SH-SY5Y (cell line): ENCODE results near the gene TNFRSF8.

Experiments used
- GATA2 ChIP-seq: IDR thresholded peaks from 2 replicates; pipeline ENCODE4 v1.6.1; 2011; ENCODE audit warnings: mild to moderate bottlenecking, low read depth, low read length
- GATA3 ChIP-seq: IDR thresholded peaks from 2 replicates; pipeline ENCODE4 v1.6.1; 2011; ENCODE audit warnings: low read depth, mild to moderate bottlenecking, low read length, moderate library complexity

DNA sequence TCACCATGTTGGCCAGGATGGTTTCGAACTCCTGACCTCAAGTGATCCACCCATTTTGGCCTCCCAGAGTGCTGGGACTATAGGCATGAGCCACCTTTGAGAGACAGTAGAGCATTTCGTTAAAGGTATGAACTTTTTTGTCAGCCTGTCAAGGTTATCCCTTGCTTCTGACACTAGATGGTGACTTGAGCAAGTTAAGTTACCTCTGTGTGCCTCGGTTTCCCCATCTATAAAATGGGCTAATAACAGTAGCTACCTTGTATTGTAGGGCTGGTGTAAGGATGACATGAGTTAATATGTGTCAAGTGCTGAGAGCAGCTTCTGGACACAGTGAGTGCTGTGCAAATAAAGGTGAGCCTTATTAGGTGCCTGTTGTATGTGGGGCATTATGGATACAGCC lies 8.8 kb downstream of the TNFRSF8 start:
- TF ChIP-seq GATA3 (no peak), GATA2 (no peak)
